Type B pancreatic cell (in vitro differentiated cells): ENCODE data around the gene PIGS. TPM values are rescaled to one million over a fixed set of nuclear protein-coding genes. Genes with fewer than 3 reads are reported as not detected.
"Not testable (repeated sequence)": the region's sequence is repeated elsewhere in the genome, so short reads cannot be mapped to it uniquely, and the experiment has no call there.

Source experiments
- DNase-seq: peaks from one replicate; pipeline ENCODE4 v3.0.0; 2021; ENCODE audit warnings: mixed read lengths; ENCODE audit not compliant: unreplicated experiment; ENCODE audit errors: extremely low spot score
- H3K27ac Mint-ChIP-seq: 2 replicates; pipeline ENCODE4 v1.8.0; 2021; ENCODE audit warnings: mild to moderate bottlenecking, mixed read lengths
- H3K27me3 Mint-ChIP-seq: 2 replicates; pipeline ENCODE4 v1.8.0; 2021; ENCODE audit warnings: mixed read lengths
- H3K36me3 Mint-ChIP-seq: 2 replicates; pipeline ENCODE4 v1.8.0; 2021; ENCODE audit warnings: mixed read lengths
- H3K4me1 Mint-ChIP-seq: one replicate; pipeline ENCODE4 v1.8.0; 2021; ENCODE audit warnings: mixed read lengths; ENCODE audit not compliant: unreplicated experiment
- H3K4me3 Mint-ChIP-seq: 2 replicates; pipeline ENCODE4 v1.8.0; 2021; ENCODE audit warnings: mild to moderate bottlenecking, mixed read lengths
- H3K9me3 Mint-ChIP-seq: 2 replicates; pipeline ENCODE4 v1.8.0; 2021; ENCODE audit warnings: mixed read lengths
- total RNA-seq: library from RNA; stranded (reverse); gene quantifications from 2 replicates; pipeline ENCODE4 v1.2.1, GENCODE V29; 2021; ENCODE audit warnings: low replicate concordance
- TF ChIP-seq, protein P1 (sequence below): fragments of 200-600 bp; sonication (generic); conservative IDR thresholded peaks from 2 replicates; pipeline ENCODE4 v1.5.0; 2021; ENCODE audit warnings: antibody characterized with exemption, mild to moderate bottlenecking

Gene PIGS
- total RNA-seq, 1 donor from 2014 or later = 75.0 TPM

DNA sequence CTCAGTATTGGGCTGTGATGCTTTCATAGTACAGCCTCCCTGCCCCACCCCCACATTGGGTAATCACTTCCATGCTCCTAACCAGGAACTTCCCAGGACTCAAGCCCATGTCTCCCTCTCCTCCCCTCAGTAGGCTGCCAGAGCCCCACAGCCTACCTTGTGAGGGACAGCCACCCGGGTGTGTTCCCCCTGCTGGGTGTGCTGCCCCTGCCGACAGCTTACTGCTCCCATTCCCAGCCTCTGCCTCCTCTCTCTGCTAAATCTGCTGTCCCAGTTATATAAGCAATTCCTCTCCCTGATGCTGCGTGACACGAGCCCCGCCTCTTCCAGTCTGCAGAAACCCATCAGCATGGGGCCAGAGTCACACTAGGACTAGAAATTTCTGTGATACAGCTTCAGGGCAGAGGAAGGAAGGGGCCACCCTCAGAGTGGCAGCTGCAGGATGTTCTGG lies 42.6 kb upstream of the PIGS start, which contains the start of gene RSKR:
Gene RSKR, minus strand, starts transcription at position 255 of the 451 bp plus-strand sequence. Its CDS starts 24 bp downstream, at position 231.
- TF ChIP-seq, protein P1, sequence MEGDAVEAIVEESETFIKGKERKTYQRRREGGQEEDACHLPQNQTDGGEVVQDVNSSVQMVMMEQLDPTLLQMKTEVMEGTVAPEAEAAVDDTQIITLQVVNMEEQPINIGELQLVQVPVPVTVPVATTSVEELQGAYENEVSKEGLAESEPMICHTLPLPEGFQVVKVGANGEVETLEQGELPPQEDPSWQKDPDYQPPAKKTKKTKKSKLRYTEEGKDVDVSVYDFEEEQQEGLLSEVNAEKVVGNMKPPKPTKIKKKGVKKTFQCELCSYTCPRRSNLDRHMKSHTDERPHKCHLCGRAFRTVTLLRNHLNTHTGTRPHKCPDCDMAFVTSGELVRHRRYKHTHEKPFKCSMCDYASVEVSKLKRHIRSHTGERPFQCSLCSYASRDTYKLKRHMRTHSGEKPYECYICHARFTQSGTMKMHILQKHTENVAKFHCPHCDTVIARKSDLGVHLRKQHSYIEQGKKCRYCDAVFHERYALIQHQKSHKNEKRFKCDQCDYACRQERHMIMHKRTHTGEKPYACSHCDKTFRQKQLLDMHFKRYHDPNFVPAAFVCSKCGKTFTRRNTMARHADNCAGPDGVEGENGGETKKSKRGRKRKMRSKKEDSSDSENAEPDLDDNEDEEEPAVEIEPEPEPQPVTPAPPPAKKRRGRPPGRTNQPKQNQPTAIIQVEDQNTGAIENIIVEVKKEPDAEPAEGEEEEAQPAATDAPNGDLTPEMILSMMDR = no peak
- H3K27ac Mint-ChIP-seq = no peak within 1 kb of the TSS
- no peaks in the 10 kb centered on the region for H3K27me3 Mint-ChIP-seq
- no peak within 1 kb of the TSS for H3K4me3 Mint-ChIP-seq
- H3K4me1 Mint-ChIP-seq = no peaks in the 10 kb centered on the region
- H3K9me3 Mint-ChIP-seq = no peaks in the 10 kb centered on the region
- DNase-seq = no peak
- peaks cover 21% of the 10 kb centered on the region for H3K36me3 Mint-ChIP-seq

DNA sequence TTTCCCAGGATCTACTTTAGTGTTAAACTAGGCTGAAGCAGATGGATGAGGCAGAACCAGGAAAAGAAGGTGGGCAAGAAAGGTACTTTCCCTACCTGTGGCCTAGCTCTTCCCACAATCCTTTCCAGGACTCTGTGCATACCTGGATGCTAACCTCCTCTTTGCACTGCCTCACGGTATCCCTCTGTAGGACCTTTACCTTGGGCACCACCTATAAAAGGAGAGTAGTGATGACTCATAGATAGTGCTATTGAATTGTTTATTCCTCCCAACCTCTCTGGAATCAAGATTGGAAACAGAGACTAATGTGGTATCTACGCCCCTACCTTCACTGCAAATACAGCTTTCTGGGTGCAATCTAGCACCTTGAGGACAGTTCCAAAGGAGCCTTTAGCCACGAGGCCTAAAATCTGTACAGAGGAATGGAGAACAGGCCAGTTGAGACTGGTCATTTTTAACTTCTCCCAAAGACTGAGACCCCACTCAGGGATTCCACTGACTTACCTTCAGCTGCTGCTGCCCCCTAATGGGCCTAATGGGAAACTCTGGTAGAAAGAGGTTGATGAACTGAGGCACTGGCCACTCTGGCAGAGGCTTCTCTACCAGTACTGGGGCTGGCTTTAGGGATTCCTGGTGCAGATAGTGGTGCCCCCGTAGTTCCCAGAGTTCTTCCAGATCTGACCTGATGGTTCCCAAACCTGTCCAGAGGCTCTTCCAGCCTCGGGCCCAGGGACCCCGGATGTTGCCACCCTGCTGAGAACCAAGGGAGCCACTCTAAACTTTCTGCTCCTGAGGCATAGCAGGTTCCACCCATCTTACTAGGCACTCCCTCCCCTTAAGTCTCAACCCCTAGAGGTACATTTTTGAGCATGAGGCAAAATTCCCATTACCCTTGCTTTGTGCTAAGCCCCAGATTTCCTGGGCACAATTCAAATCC lies 41.9 kb upstream of the PIGS start:
- Mint-ChIP-seq H3K36me3 (peaks cover 18% of the 10 kb centered on the region), H3K4me3 (no peak overlapping the region), H3K9me3 (no peaks in the 10 kb centered on the region), H3K4me1 (no peaks in the 10 kb centered on the region), H3K27me3 (no peaks in the 10 kb centered on the region), H3K27ac (no peak overlapping the region)
- no peak for DNase-seq
- TF ChIP-seq, protein P1 = peak; percentile 81

DNA sequence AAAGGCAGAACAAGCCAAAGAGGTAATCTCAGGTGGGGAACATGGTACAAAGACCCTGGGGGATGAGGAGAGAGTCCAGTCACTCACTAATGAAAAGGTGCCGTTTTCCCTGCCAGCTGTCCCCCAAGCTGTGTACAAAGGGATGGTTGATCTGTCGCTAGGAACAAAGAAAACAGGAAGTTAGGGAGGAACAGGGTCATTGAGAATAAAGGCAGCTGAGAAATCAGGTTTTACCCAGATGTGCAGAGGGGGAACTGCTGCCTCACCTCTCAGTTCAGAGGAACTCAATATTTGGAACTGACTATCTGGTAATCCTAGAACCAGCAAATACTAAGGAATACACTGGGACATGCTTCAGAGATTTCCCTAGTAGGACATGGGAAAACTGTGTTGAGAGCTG lies 41.2 kb upstream of the PIGS start:
- Mint-ChIP-seq H3K4me3 (no peak overlapping the region), H3K4me1 (no peaks in the 10 kb centered on the region), H3K9me3 (no peaks in the 10 kb centered on the region), H3K27ac (no peak overlapping the region), H3K36me3 (peaks cover 17% of the 10 kb centered on the region), H3K27me3 (no peaks in the 10 kb centered on the region)
- DNase-seq = no peak
- TF ChIP-seq, protein P1 = no peak

DNA sequence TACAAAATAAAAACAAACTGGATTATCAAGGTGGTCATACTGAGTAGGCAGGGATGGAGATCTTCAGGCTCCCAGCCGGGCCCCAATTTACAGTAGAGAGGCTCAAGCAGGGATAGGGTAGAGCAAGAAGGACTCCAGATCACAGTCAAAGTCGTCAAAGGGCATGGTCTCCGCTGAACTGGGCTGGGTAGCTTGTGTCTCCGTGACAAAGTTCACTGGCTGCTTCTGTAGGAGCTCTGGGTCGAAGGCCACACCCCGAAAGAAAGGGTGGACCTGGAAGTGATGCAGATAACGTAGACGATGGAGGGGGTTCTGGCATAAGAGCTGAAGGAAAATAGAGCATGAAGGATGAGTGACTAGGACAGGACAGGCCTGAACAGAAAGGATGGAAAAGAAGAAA lies 39.1 kb upstream of the PIGS start:
- Mint-ChIP-seq H3K9me3 (no peaks in the 10 kb centered on the region), H3K36me3 (peaks cover 7% of the 10 kb centered on the region), H3K4me3 (no peak overlapping the region), H3K4me1 (no peaks in the 10 kb centered on the region), H3K27me3 (no peaks in the 10 kb centered on the region), H3K27ac (no peak overlapping the region)
- TF ChIP-seq, protein P1 = no peak
- DNase-seq = no peak

DNA sequence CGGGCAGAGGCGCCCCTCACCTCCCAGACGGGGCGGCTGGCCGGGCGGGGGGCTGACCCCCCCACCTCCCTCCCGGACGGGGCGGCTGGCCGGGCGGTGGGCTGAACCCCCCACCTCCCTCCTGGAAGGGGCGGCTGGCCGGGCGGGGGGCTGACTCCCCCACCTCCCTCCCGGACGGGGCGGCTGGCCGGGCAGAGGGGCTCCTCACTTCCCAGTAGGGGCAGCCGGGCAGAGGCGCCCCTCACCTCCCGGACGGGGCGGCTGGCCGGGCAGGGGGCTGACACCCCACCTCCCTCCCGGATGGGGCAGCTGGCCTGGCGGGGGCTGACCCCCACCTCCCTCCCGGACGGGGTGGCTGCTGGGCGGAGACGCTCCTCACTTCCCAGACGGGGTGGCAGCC lies 32.7 kb upstream of the PIGS start:
- not testable (repeated sequence) for H3K36me3 Mint-ChIP-seq, H3K4me3 Mint-ChIP-seq, H3K27me3 Mint-ChIP-seq, DNase-seq, H3K9me3 Mint-ChIP-seq, H3K4me1 Mint-ChIP-seq, H3K27ac Mint-ChIP-seq
